ENCODE data around the gene TCIRG1. TPM values are rescaled to one million over a fixed set of nuclear protein-coding genes. Genes with fewer than 3 reads are reported as not detected.

The TCIRG1 gene
- total RNA-seq, 6 donors from 2014 or later: 141 to 919 (median 287) TPM

GRCh38 chr11:68011051-68011943 is 27.5 kb upstream of the TCIRG1 start:
- no peak for ATAC-seq (ENCODE audit: low FRiP score in 2 of 2)
- Histone ChIP-seq H3K27me3 (no peaks in the 10 kb centered on the region), H3K27ac (peak overlapping the region; percentile 89 to 99 (median 93)), H3K4me3 (peak overlapping the region in 3 of 4 donors; percentile 46 to 54 (median 53)), H3K9me3 (no peaks in the 10 kb centered on the region), H3K36me3 (peaks cover 0 to 4% (median 0%) of the 10 kb centered on the region in 4 donors), H3K4me1 (peaks cover 37 to 85% (median 74%) of the 10 kb centered on the region in 4 donors)
- TF ChIP-seq POLR2AphosphoS5 (IDR thresholded peaks at IDR 0.05): no peak
- TF ChIP-seq EP300 (IDR thresholded peaks at IDR 0.05): no peak
- no peak for TF ChIP-seq CTCF (IDR thresholded peaks at IDR 0.05)
- TF ChIP-seq POLR2A (IDR thresholded peaks at IDR 0.05): no peak
- no peak for DNase-seq
- 67% methylated on average over 16 of the region's 16 CpGs for WGBS, 2 donors

- Histone ChIP-seq H3K27ac (peak overlapping the region; percentile 89 to 99 (median 93)), H3K4me1 (peaks cover 37 to 94% (median 83%) of the 10 kb centered on the region in 4 donors), H3K4me3 (peak overlapping the region in 2 of 4 donors; percentile 0 to 54), H3K36me3 (peaks cover 0 to 4% (median 0%) of the 10 kb centered on the region in 4 donors), H3K9me3 (no peaks in the 10 kb centered on the region), H3K27me3 (no peaks in the 10 kb centered on the region)
- TF ChIP-seq POLR2A (IDR thresholded peaks at IDR 0.05) (no peak), EP300 (IDR thresholded peaks at IDR 0.05) (no peak), POLR2AphosphoS5 (IDR thresholded peaks at IDR 0.05) (peak in 1 of 2 donors; percentile 8)
- 62 to 75% methylated on average over 4 to 17 of the region's 17 CpGs for WGBS, 2 donors
- DNase-seq (peak in 1 of 2 donors; percentile 61), ATAC-seq (ENCODE audit: low FRiP score in 2 of 2) (no peak)
Observed at GRCh38 chr11:68012044-68012842, 26.6 kb upstream of the TCIRG1 start.

GRCh38 chr11:68012843-68013610 is 25.8 kb upstream of the TCIRG1 start:
- WGBS, 2 donors: 67 to 73% methylated on average over 13 to 16 of the region's 16 CpGs
- ATAC-seq (ENCODE audit: low FRiP score in 2 of 2): peak; percentile 4 to 74
- Histone ChIP-seq H3K4me3 (no peak overlapping the region), H3K36me3 (peaks cover 0 to 4% (median 0%) of the 10 kb centered on the region in 4 donors), H3K9me3 (no peaks in the 10 kb centered on the region), H3K4me1 (peaks cover 37 to 94% (median 84%) of the 10 kb centered on the region in 4 donors), H3K27me3 (no peaks in the 10 kb centered on the region), H3K27ac (peak overlapping the region; percentile 89 to 99 (median 93))
- peak; percentile 41 to 64 for TF ChIP-seq POLR2AphosphoS5 (IDR thresholded peaks at IDR 0.05)
- peak in 2 of 4 donors; percentile 54 to 68 for TF ChIP-seq POLR2A (IDR thresholded peaks at IDR 0.05)
- TF ChIP-seq EP300 (IDR thresholded peaks at IDR 0.05): peak in 2 of 4 donors; percentile 70
- no peak for TF ChIP-seq CTCF (IDR thresholded peaks at IDR 0.05)
- peak in 1 of 2 donors; percentile 91 for DNase-seq

GRCh38 chr11:68013611-68014156 is 25.1 kb upstream of the TCIRG1 start:
- Histone ChIP-seq H3K4me1 (peaks cover 31 to 88% (median 78%) of the 10 kb centered on the region in 4 donors), H3K36me3 (peaks cover 0 to 4% (median 1%) of the 10 kb centered on the region in 4 donors), H3K27me3 (no peaks in the 10 kb centered on the region), H3K9me3 (no peaks in the 10 kb centered on the region), H3K4me3 (no peak overlapping the region), H3K27ac (peak overlapping the region; percentile 77 to 95 (median 87))
- DNase-seq (peak in 1 of 2 donors; percentile 53), ATAC-seq (ENCODE audit: low FRiP score in 2 of 2) (no peak)
- no peak for TF ChIP-seq POLR2A (IDR thresholded peaks at IDR 0.05)
- no peak for TF ChIP-seq POLR2AphosphoS5 (IDR thresholded peaks at IDR 0.05)
- no peak for TF ChIP-seq EP300 (IDR thresholded peaks at IDR 0.05)
- no peak for TF ChIP-seq CTCF (IDR thresholded peaks at IDR 0.05)
- 63 to 64% methylated on average over 7 to 14 of the region's 14 CpGs for WGBS, 2 donors

Measured in upper lobe of left lung (tissue), 6 donors.